ENCODE data around the gene CFB. TPM values are rescaled to one million over a fixed set of nuclear protein-coding genes. Genes with fewer than 3 reads are reported as not detected.

Gene CFB
- polyA plus RNA-seq, 3 donors, result 0.37 to 2.2 TPM; not detected in 1

DNA sequence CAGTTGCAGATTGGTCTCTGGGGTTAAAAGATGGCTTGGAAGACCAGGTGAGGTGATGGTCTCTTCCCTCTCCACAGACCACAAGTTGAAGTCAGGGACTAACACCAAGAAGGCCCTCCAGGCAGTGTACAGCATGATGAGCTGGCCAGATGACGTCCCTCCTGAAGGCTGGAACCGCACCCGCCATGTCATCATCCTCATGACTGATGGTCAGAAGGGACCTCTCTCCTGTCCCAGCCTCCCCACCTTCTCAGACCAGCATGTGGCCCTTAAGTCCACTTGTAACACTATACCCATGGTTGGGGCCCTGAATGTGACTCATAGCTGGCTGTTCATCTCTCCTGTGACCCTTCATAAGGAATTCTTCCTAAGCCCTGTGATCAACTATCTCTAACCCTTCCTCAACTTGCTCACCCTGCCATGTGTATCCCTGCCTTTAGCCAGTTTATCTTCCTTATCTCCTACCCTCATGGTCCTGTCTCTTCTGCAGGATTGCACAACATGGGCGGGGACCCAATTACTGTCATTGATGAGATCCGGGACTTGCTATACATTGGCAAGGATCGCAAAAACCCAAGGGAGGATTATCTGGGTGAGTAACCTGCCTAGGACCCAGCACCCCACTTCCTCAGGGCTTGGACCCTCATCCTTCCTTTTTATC lies 3.0 kb downstream of the CFB start:
- Histone ChIP-seq H3K4me3 (replicated peaks in 1 of 3; ENCODE audit: low read depth in 2 of 3, low read length in 3 of 3) (no peak overlapping the region), H3K79me2 (ENCODE audit: insufficient read depth, low read length) (no peaks in the 10 kb centered on the region), H3K4me2 (replicated peaks; ENCODE audit: extremely low read depth, low read length, poor library complexity, severe bottlenecking) (no peak overlapping the region), H3K4me1 (ENCODE audit: control insufficient read depth in 1 of 2, insufficient read depth in 2 of 2, low read length in 2 of 2) (peaks cover 3 to 4% of the 10 kb centered on the region in 2 donors), H4K20me1 (ENCODE audit: insufficient read depth, low read length) (no peaks in the 10 kb centered on the region), H3K9ac (ENCODE audit: insufficient read depth, low read length, poor library complexity, severe bottlenecking) (no peak overlapping the region), H2AFZ (ENCODE audit: insufficient read depth, low read depth, low read length, poor library complexity, severe bottlenecking) (no peak overlapping the region), H3K27me3 (ENCODE audit: control insufficient read depth in 2 of 2, insufficient read depth in 2 of 2, low read length in 2 of 2) (no peaks in the 10 kb centered on the region), H3K36me3 (replicated peaks in 1 of 2; ENCODE audit: control insufficient read depth in 1 of 2, insufficient read depth in 2 of 2, low read length in 2 of 2) (peaks cover 32 to 33% of the 10 kb centered on the region in 2 donors), H3K9me3 (replicated peaks in 1 of 2; ENCODE audit: control insufficient read depth in 1 of 2, insufficient read depth in 1 of 2, low read length in 2 of 2) (no peaks in the 10 kb centered on the region), H3K27ac (ENCODE audit: low read depth in 1 of 2, low read length in 2 of 2) (no peak overlapping the region)
- Mint-ChIP-seq H3K27me3 (ENCODE audit: low read depth in 3 of 3) (peaks cover 9 to 24% (median 20%) of the 10 kb centered on the region in 3 donors), H3K27ac (peak overlapping the region in 2 of 7 donors; percentile 8 to 33), H3K36me3 (peaks cover 23 to 26% of the 10 kb centered on the region in 2 donors), H3K9me3 (peaks cover 0 to 1% (median 0%) of the 10 kb centered on the region in 7 donors), H3K4me1 (peaks cover 20% of the 10 kb centered on the region), H3K4me3 (peak overlapping the region in 1 of 2 donors; percentile 22)
- 86% methylated on average over 5 of the region's 6 CpGs for WGBS (ENCODE audit: insufficient coverage)
- intact Hi-C loops (cut with micrococcal nuclease), result no loop called here
- TF ChIP-seq, protein P1, sequence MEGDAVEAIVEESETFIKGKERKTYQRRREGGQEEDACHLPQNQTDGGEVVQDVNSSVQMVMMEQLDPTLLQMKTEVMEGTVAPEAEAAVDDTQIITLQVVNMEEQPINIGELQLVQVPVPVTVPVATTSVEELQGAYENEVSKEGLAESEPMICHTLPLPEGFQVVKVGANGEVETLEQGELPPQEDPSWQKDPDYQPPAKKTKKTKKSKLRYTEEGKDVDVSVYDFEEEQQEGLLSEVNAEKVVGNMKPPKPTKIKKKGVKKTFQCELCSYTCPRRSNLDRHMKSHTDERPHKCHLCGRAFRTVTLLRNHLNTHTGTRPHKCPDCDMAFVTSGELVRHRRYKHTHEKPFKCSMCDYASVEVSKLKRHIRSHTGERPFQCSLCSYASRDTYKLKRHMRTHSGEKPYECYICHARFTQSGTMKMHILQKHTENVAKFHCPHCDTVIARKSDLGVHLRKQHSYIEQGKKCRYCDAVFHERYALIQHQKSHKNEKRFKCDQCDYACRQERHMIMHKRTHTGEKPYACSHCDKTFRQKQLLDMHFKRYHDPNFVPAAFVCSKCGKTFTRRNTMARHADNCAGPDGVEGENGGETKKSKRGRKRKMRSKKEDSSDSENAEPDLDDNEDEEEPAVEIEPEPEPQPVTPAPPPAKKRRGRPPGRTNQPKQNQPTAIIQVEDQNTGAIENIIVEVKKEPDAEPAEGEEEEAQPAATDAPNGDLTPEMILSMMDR (IDR thresholded peaks at IDR 0.05), result no peak
- peak; percentile 11 to 70 (median 33) for DNase-seq

DNA sequence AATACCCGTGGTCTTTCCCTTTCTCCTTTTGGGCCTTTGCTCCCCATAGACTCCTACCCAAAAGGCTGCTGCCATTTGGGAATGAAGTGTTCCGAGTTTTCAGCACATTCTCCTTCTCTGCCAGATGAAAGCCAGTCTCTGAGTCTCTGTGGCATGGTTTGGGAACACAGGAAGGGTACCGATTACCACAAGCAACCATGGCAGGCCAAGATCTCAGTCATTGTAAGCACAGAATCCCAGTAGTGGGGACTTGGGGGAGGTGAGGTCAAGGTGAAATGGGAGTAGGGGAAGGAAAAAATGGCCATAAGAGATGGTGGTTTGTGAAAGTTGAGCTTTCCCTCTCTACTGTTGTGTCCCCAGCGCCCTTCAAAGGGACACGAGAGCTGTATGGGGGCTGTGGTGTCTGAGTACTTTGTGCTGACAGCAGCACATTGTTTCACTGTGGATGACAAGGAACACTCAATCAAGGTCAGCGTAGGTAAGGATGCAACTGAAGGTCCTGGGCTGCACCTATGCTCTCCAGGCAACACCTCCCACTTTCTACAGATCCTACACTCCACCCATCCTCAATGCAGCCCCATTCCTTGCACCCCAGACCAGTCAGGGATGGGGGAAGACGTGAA lies 4.1 kb downstream of the CFB start:
- peaks cover 44% of the 10 kb centered on the region in 2 donors for H3K36me3 ChIP-seq (replicated peaks in 1 of 2; ENCODE audit: control insufficient read depth in 1 of 2, insufficient read depth in 2 of 2, low read length in 2 of 2)

More for the DNA sequence above, 4.1 kb downstream of the CFB start:
- Mint-ChIP-seq H3K4me1 (peaks cover 20% of the 10 kb centered on the region), H3K4me3 (no peak overlapping the region), H3K27me3 (ENCODE audit: low read depth in 3 of 3) (peaks cover 5 to 18% (median 15%) of the 10 kb centered on the region in 3 donors), H3K9me3 (peaks cover 0 to 1% (median 0%) of the 10 kb centered on the region in 7 donors), H3K36me3 (peaks cover 35 to 37% of the 10 kb centered on the region in 2 donors), H3K27ac (no peak overlapping the region)
- H3K79me2 ChIP-seq (ENCODE audit: insufficient read depth, low read length), result no peaks in the 10 kb centered on the region
- no peak overlapping the region for H3K4me3 ChIP-seq (replicated peaks in 1 of 3; ENCODE audit: low read depth in 2 of 3, low read length in 3 of 3)
- H3K9ac ChIP-seq (ENCODE audit: insufficient read depth, low read length, poor library complexity, severe bottlenecking), result no peak overlapping the region
- H2AFZ ChIP-seq (ENCODE audit: insufficient read depth, low read depth, low read length, poor library complexity, severe bottlenecking), result no peak overlapping the region
- H3K4me1 ChIP-seq (ENCODE audit: control insufficient read depth in 1 of 2, insufficient read depth in 2 of 2, low read length in 2 of 2), result peaks cover 3 to 4% of the 10 kb centered on the region in 2 donors
- no peaks in the 10 kb centered on the region for H3K9me3 ChIP-seq (replicated peaks in 1 of 2; ENCODE audit: control insufficient read depth in 1 of 2, insufficient read depth in 1 of 2, low read length in 2 of 2)
- H3K27me3 ChIP-seq (ENCODE audit: control insufficient read depth in 2 of 2, insufficient read depth in 2 of 2, low read length in 2 of 2), result no peaks in the 10 kb centered on the region
- WGBS (ENCODE audit: insufficient coverage), result 100% methylated on average over 3 of the region's 7 CpGs
- H3K4me2 ChIP-seq (replicated peaks; ENCODE audit: extremely low read depth, low read length, poor library complexity, severe bottlenecking), result no peak overlapping the region
- TF ChIP-seq, protein P1 (IDR thresholded peaks at IDR 0.05), result no peak
- DNase-seq, result no peak
- intact Hi-C loops (cut with micrococcal nuclease), result loop anchor here in 1 of 2 donors (5.0 to 10.0 kb wide), 3 partner anchors 53 to 405 kb away; partner anchors contain the start of genes ATP6V1G2, DDX39B, EHMT2 and NFKBIL1
- no peaks in the 10 kb centered on the region for H4K20me1 ChIP-seq (ENCODE audit: insufficient read depth, low read length)
- H3K27ac ChIP-seq (ENCODE audit: low read depth in 1 of 2, low read length in 2 of 2), result no peak overlapping the region
